Stimulated activated CD4-positive, alpha-beta T cell treated with anti-CD3 and anti-CD28 coated beads, Interleukin-4, amount 100 ng/mL, for 4 hours (primary cell): Measurements from ENCODE around the gene LIME1.

Experiments
- DNase-seq, 2 experiments: peaks; one replicate each; pipeline ENCODE4 v3.0.0-alpha.2; 2020

Gene LIME1

GRCh38 chr20:63697357-63697867 is 39.1 kb upstream of the LIME1 start:
- no peak for DNase-seq

GRCh38 chr20:63697868-63698545 is 38.5 kb upstream of the LIME1 start:
- no peak for DNase-seq

GRCh38 chr20:63698739-63699465 is 37.6 kb upstream of the LIME1 start:
- peak; percentile 42 to 58 for DNase-seq

GRCh38 chr20:63699466-63700198 is 36.8 kb upstream of the LIME1 start:
- DNase-seq, result no peak

GRCh38 chr20:63700199-63701050 is 36.0 kb upstream of the LIME1 start:
- no peak for DNase-seq

DNA sequence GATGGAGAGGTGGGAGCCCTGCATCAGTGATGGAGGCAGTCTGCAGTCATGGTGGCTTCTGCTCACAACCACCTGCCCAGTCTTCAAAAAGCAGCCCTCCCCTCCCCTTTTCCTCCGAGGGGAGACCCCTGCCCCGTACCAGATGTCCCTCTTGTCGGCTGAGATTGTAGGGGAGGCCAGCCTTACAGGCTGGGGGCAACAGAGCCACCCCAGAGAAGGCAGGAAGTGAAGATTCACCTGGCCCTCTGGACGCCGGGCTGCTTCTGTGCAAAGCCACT is 35.5 kb upstream of the LIME1 start:
- DNase-seq, result no peak

GRCh38 chr20:63701329-63702035 is 35.0 kb upstream of the LIME1 start:
- no peak for DNase-seq

GRCh38 chr20:63702036-63702665 is 34.3 kb upstream of the LIME1 start:
- DNase-seq, result no peak

GRCh38 chr20:63702751-63703470 is 33.6 kb upstream of the LIME1 start:
- DNase-seq, result no peak

DNA sequence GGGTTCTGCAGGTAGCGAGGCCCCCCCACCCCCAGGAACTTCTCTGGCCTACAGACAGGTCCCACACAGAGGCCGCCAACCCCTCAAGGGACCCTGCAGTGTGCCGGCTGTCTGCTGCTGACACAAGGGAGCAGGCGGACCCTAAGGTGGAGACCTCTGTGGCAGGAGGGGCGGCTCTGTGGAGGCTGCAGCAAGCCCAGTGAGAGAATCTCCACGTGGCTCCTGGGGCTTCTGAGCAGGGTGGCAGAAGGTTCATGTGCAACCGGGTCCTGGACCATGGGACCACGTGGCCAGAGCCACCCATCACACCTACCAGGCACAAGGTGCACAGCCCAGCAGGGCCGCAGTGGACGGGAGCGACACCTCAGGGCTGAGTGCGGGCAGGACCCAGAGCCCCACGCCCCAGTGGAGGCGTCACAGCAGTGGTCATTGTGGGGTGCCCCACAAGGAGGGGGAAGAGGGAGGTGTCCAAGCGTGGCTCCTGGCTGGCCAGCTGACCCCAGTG is 32.9 kb upstream of the LIME1 start:
- DNase-seq, result no peak

DNA sequence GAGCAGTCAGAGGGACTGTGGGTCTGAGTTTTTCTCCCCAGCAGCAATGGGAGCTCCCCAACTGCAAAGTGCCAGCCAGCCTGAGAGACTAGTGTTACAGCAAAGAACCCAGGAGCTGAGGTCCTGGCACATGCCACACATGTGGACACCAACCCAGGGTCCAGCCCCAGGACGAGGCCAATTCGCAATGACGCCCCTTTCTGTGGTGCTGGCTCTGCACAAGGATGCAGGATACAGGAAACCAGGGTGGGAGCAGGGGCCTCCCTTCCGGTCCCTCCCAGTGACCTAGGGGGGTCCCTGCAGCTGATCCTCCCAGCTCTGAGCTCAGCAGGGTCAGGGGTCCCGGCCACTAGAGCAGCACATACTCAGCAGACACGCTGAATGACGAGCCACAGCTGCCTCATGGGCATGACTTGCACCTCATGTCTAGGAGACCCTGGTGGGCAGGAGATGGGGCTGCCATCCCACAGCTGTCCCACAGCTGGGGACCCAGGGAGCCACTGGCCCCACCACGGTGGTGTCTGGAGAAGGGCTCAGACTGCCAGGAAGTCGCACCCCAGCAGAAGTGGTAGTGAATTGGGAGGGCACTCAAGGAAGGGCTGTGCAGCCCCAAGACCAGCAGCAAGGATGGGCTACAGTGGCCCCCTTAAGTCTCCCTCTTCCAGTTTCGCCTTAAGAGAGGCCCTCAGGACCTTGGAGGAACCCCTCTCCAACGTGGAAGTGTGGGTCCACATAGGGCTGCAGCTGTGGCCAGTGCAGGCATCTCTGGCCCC is 32.3 kb upstream of the LIME1 start:
- no peak for DNase-seq

DNA sequence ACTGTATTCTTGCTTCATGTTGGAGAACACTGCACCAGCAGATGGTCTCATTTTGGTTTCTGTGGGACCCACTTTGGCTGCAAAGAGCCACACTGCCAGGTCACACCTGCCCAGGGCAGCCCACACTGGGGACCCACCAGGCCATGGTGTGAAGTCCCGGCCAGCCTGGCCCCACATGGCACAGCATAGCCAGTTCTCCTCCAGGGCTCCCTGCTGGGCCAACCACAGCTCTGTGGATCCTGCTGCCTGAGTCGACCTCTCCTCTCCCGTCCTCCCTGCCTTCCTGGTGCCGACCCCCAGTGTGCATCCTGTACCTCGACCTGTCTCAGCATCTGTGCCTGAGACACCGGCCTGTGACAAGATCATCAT is 31.7 kb upstream of the LIME1 start:
- DNase-seq, result no peak

DNA sequence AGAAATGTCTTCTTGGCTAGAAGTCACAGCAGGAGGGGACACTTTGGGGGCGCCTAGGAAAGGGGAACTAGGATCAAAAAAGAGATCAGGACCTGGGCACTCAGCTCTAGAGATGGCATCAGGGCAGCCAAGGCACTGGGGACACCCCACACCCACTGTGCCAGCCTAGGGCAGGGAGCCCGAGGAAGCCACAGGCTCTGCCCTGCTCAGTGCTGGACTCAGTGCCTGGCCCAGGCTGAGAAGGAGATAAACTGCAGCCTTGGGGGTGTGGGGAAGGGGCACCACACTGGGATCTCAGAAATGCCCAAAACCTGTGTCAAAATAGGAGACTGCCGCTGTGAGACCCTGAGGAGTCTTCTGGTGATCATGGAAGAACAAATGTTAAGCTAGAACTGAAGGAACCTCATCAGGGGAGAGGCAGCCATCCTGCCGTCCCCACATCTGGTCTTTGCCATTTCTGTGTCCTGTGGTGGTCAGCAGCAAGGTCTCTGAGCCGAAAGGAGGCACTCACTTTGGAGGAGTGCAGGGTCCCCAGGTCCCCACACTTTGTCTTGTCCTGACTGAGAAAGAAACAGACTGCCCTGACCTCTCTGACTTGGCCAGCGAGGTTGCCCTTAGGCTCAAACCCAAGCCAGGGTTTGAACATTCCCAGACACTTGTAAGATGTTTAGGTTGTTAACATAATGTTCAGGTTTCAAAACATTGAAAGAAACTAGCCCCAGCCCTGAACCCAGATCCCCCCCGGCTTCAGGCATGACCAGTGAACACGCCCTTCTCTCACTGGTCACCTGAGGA is 31.0 kb upstream of the LIME1 start:
- no peak for DNase-seq

DNA sequence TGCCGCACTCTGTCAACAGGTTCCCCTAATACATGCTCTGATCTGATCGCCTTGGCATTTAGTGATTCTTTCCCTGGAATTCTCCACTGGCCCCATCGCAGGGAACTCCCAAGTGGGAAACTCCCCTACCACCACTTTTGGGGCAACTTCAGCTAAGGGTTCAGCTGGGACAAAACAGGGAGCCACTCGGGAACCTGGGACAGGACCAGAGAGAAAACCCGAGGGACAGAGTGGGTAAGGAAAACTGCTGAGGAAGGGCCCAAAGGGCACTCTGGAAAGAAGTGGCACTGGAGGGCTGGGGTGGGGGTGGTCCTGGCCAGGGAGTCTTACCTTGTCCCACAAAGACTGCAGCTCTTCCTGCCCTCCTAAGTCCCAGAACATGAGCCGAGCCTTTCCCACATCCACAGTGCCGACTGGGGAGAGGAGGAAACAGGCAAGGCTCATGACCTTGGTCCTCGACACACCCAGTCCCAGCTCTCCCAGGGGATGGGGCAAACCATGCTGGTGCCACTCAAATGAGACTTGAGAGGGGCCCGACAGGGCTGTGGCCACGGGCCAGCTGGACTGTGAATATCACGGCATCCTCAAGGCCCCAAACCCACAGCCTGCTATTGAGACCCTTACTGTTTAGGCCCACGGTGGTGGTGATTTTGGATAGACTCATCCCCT is 30.3 kb upstream of the LIME1 start:
- DNase-seq, result no peak

GRCh38 chr20:63706852-63707557 is 29.5 kb upstream of the LIME1 start:
- DNase-seq, result peak; percentile 60 to 78

DNA sequence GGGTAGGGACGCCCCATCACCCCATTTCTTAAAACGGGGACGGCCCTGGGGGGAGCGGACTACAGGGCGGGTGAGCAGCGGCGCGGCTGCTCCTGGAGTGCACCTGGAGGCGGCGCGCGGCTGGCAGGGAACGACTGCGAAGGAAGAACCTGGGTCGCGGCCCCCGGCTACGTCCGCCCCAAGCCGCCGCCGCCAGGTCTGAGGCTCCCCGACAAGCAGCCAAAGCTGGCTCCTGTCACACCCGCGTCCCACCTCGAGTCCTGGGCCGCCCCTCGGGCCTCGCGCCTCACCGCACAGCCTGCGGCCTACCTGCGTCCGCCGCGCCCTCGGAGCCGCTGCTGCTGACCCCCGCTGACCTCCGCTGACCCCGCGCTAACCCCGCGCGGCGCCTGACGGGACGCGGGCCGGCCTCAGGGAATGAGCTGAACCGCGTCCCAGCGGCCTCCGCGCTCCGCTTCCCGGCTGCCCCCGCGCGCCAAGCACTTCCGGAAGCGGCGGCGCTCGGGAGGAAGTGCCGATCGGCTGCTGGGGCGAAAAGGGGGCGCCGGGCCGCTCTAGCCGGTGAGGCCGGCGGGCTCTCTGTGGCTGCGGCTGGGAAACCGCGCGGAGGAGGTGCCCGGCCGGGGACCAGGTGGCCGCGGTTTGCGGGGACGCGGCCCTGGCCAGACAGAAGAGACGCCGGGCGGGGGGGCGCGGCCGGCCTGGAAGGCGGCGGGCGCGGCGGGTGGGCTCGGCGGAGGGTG is 28.7 kb upstream of the LIME1 start, which contains the start of the genes ARFRP1 and ZGPAT:
Gene ARFRP1, minus strand, starts transcription at position 419 of the 743 bp plus-strand sequence. CDS start 885 bp downstream, outside the sequence.
Gene ZGPAT, plus strand, starts transcription at position 482 of the 743 bp plus-strand sequence. CDS start 542 bp downstream, outside the sequence.
- DNase-seq, result peak; percentile 87
